ENCODE data around the gene CDCP2.
"Not testable (repeated sequence)": the region's sequence is repeated elsewhere in the genome, so short reads cannot be mapped to it uniquely, and the experiment has no call there.

The CDCP2 gene

DNA sequence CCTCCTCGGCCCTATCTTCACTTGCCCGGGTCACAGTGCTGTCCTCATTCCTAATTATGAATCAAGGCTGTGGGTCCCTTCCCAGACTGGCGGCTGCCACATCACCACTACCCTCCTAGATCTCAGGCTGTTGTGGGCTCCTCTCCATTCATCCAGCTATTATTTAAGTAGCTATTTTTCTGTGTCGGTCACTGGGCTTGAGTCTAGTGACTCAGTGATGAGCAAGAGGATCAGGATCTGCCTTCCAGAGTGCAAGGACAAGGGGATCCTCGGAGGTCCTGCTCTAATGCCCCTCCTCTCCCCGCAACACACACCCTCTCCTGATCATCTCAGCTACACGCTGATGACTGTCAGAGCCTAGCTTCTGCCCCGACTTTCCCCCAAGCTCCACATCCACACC, 34.1 kb downstream of the CDCP2 start:
- Mint-ChIP-seq H3K27ac (no peak overlapping the region), H3K9me3 (no peaks in the 10 kb centered on the region), H3K36me3 (no peaks in the 10 kb centered on the region), H3K4me3 (no peak overlapping the region), H3K4me1 (peaks cover 9% of the 10 kb centered on the region)
- ATAC-seq, result no peak
- no peak for DNase-seq (ENCODE audit: low spot score in 2 of 2)

DNA sequence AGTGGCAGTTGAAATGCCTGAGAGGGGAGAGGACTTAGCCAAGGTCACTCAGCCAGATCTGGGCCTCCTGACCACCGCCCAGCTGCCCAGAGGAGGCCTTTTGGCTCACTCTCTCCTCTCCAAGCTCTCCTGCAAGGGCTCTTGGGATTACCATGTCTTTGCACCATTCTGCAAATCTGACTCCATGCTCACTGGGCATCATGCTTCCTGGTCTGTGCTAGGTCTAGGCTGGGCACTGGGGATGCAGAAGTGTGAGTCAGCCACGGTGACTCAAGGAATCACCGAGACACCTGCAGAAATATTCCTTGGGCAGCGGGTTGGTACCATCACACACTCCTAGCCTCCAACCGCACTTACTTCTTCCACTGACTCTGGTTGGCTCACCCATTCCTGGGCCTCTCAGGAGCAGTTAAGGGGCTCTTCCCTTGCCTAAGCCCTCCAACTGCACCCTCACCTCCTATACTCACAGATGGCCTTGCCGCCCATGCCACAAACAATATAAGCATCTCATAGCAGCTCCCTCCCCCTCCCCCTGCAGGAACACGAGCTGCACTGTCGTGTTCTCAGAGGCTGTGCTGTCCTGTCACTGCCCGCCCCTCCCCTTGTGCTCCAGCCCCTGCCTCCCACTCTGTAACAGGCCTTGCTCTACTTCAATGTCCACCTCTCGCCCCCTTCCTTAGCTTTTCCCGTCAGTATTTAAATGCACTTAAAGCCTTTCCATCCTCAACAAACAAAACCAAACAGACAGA, 34.8 kb downstream of the CDCP2 start:
- ATAC-seq (no peak), DNase-seq (ENCODE audit: low spot score in 2 of 2) (no peak)
- Mint-ChIP-seq H3K36me3 (no peaks in the 10 kb centered on the region), H3K4me1 (peaks cover 9% of the 10 kb centered on the region), H3K27ac (no peak overlapping the region), H3K9me3 (no peaks in the 10 kb centered on the region), H3K4me3 (no peak overlapping the region)

DNA sequence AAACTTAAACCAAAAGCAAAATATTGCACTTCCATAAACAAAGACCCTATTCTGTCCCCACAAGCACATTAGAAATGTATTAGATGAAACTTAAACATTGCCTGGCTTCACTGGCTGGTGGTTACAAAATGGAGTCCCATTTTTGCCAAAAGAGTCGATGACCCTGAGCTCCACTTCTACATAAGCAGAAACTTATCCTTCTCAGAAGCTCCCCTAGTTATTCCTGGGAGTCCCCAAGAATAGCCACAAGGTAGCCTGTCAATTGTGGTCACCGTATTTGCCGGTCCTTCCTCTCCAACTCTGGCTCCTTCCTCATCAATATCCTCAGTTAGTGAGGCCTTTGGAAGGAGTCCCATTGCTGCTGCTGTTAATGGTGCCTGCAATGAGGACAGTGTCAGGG, 37.3 kb downstream of the CDCP2 start:
- Mint-ChIP-seq H3K4me1 (no peaks in the 10 kb centered on the region), H3K36me3 (no peaks in the 10 kb centered on the region), H3K4me3 (no peak overlapping the region), H3K9me3 (no peaks in the 10 kb centered on the region), H3K27ac (no peak overlapping the region)
- no peak for ATAC-seq
- DNase-seq (ENCODE audit: low spot score in 2 of 2), result no peak

DNA sequence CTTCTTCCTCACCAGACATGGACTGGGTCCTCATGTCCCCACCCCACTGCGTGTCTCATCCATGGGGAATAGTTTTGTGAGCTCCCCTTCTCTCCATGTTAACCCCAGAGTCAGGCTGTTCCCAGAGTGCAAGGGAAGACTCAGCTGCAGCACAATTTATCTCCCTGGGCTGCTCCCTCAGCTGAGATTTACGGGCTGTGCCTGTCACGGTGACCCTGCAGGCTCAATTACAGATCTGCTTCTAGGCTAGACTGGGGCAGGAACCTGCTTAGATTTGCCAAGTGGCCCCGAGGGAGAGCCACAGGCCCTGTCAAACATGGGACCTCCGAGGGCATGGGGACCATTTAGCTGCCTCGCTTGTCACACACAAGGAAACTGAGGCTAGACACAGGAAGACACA, 37.8 kb downstream of the CDCP2 start:
- no peaks in the 10 kb centered on the region for H3K4me1 Mint-ChIP-seq
- H3K27ac Mint-ChIP-seq, result no peak overlapping the region
- H3K4me3 Mint-ChIP-seq, result no peak overlapping the region
- DNase-seq (ENCODE audit: low spot score in 2 of 2) (no peak), ATAC-seq (no peak)
- H3K9me3 Mint-ChIP-seq, result no peaks in the 10 kb centered on the region
- H3K36me3 Mint-ChIP-seq, result no peaks in the 10 kb centered on the region

DNA sequence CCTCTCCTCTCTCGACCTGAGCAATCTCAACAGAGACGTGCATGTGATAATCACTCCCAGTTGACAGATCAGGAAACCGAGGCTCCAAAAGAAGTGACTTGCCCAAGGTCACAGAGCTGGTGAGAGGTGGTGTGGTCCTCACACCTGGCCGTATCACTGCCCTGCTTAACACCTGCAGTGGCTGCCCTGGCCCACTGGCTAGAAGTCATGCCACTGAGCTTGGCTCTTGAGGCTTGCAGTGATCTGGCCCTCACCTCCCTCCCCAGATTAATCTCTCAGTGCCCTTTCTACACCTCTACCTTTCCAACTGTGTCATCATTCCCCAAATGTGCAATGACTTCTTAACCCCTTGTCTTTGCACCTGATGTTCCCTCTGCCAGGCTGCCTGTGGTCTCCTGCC, 38.8 kb downstream of the CDCP2 start:
- DNase-seq (ENCODE audit: low spot score in 2 of 2), result no peak
- Mint-ChIP-seq H3K4me1 (no peaks in the 10 kb centered on the region), H3K9me3 (no peaks in the 10 kb centered on the region), H3K4me3 (no peak overlapping the region), H3K36me3 (no peaks in the 10 kb centered on the region), H3K27ac (no peak overlapping the region)
- ATAC-seq, result no peak

DNA sequence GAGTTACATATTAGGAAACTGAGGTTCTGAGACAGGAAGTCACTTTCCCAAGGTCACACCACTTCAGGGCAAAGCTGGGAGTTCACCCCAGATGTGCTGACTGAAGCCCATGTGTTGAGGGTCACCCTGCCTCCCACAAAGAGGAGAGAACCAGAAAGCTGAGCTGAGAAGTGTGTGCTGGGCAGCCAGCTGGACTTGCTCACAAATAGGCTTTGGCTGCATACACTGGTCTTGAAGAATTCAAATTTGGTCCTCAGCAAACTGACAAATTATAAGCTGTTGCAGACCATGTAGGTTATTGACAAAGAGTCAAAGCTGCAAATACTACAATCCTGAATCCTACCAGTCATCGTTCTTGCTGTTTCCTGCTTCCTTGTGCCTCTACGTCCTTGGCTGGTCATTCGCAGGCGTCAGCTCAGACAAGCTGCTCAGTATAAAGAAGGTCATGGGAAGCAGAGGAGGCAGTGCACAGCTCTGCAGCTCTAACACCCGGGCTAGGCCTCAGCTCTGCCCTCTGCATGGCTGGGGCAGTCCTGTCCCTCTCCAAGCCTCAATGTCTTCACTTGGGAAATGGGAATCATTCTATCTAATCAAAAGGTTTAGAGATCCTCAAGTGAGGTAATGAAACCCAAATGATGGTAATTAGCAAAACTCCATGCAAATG, 40.0 kb downstream of the CDCP2 start:
- no peaks in the 10 kb centered on the region for H3K4me1 Mint-ChIP-seq
- no peaks in the 10 kb centered on the region for H3K9me3 Mint-ChIP-seq
- H3K36me3 Mint-ChIP-seq, result peaks cover 5% of the 10 kb centered on the region
- no peak overlapping the region for H3K27ac Mint-ChIP-seq
- DNase-seq (ENCODE audit: low spot score in 2 of 2) (no peak), ATAC-seq (no peak)
- H3K4me3 Mint-ChIP-seq, result no peak overlapping the region

DNA sequence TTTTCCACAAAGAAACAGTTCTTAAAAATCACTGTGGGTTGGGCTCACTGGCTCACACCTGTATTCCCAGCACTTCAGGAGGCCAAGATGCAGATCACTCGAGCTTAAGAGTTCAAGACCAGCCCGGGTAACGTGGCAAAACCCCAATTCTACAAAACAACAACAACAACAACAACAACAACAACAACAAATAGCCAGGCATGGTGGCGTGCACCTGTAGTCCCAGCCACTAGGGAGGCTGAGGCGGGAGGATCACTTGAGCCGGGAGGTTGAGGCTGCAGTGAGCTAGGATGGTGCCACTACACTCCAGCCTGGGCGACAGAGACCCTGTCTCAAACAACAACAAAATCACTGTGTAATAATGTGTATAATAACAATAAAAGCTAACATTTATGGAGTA, 40.8 kb downstream of the CDCP2 start:
- Mint-ChIP-seq H3K27ac (no peak overlapping the region), H3K4me3 (no peak overlapping the region), H3K36me3 (peaks cover 5% of the 10 kb centered on the region), H3K9me3 (no peaks in the 10 kb centered on the region), H3K4me1 (no peaks in the 10 kb centered on the region)
- DNase-seq (ENCODE audit: low spot score in 2 of 2), result no peak
- no peak for ATAC-seq

DNA sequence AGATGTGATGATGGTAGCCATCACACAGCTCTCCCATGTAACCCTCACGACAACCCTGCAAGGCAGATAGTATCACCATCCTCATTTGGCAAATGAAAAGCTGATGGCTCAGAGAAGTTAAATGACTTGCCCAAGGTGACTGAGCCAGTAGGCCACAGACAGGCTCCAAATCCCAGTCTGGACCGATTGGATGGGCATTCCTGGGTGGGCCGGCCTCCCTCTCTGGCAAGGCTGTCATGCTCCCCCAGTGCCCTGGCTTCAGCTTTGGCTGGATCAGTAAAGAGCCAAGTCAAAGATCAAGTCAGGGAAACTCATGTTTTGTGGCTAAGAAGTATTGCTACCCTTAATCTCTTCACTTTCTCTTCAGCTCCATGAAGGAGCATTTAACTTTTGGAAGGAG, 41.2 kb downstream of the CDCP2 start:
- H3K4me1 Mint-ChIP-seq, result no peaks in the 10 kb centered on the region
- DNase-seq (ENCODE audit: low spot score in 2 of 2) (no peak), ATAC-seq (no peak)
- H3K4me3 Mint-ChIP-seq, result no peak overlapping the region
- no peak overlapping the region for H3K27ac Mint-ChIP-seq
- peaks cover 5% of the 10 kb centered on the region for H3K36me3 Mint-ChIP-seq
- H3K9me3 Mint-ChIP-seq, result no peaks in the 10 kb centered on the region

DNA sequence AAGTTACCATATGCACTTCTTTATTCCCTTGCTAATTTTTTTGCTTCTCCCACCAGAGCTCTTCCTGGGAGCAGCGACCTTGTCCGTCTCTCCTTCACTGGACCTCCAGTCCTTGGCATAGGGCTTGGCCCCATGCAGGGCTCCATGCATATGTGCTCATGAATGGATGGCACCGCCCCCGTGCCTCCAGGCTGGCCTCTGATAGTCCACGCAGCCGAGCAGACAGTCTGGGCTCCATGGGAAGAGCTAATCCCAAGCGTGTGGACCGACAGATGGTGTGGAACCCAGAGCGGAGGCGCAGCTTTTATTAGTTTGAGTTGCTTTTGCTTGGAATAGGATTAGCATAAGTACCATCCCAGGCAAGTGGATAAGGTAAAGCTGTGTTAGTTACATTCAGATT, 41.8 kb downstream of the CDCP2 start:
- Mint-ChIP-seq H3K36me3 (peaks cover 5% of the 10 kb centered on the region), H3K27ac (no peak overlapping the region), H3K9me3 (no peaks in the 10 kb centered on the region), H3K4me3 (no peak overlapping the region), H3K4me1 (no peaks in the 10 kb centered on the region)
- ATAC-seq (no peak), DNase-seq (ENCODE audit: low spot score in 2 of 2) (no peak)

DNA sequence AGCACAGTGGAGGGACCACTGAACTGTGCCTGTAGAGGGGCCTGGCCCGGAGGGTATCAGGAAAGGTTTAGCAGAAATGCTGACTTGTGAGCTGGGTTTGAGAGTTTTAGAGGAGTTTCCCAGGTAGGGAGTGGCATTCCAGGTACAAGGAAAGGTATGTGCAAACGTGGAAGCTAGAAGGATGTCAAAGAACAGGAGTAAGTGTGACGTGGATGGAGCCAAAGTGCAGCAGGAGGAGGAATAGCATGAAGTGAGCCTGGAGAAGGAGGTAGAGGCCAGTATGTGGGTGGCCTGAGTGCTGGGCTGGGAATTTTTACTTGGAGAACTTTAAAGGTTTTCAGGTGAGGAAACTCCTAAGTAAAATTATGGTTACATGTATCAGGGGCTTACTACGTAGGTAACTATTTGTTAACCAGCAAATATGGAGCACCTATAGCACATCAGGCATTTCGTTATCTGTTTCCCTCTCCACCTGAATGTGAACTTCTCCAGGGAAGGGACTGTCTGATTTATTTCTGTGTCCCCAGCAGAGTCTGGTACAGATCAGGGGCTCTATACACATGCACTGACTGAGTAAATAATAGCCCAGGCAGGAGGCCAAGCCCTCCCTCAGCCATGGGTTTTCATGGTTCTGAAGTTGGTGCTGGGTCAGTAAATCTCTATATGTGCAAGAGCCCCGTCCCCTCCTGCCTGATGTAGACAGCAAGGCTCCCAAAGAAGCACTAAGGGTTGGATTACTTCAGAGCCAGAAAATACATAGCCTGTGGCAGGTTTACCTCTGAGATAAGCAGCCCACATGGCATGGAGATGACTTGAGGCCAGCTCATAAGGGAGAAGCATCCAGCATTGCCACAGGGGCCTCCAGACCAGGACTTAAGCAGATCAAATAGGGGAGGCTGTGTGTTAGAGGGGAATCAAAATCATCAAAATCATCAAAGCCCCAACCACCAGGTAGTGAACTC, 43.4 kb downstream of the CDCP2 start:
- no peaks in the 10 kb centered on the region for H3K9me3 Mint-ChIP-seq

DNA sequence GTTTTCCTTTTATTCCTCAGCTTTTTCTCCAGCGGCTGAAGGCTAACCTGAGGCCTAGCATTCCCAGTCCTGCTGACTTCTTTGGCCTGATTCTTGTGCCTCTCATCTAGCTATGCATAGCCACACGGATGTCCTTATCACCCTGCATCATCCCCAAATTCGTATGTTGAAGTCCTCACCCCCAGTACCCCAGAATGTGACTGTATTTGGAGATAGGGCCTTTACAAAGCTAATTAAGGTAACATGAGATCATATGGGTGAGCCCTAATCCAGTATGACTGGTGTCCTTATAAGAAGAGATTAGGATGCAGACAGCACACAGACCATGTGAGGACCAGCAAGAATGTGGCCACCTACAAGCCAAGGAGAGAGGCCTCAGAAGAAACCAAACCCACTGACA, 44.6 kb downstream of the CDCP2 start:
- ATAC-seq, result no peak
- DNase-seq (ENCODE audit: low spot score in 2 of 2), result no peak
- Mint-ChIP-seq H3K9me3 (no peaks in the 10 kb centered on the region), H3K27ac (no peak overlapping the region), H3K36me3 (peaks cover 5% of the 10 kb centered on the region), H3K4me3 (no peak overlapping the region), H3K4me1 (no peaks in the 10 kb centered on the region)

More for the DNA sequence above, 43.4 kb downstream of the CDCP2 start:
- ATAC-seq (peak; percentile 13), DNase-seq (ENCODE audit: low spot score in 2 of 2) (no peak)
- Mint-ChIP-seq H3K4me3 (no peak overlapping the region), H3K27ac (no peak overlapping the region), H3K36me3 (peaks cover 5% of the 10 kb centered on the region), H3K4me1 (no peaks in the 10 kb centered on the region)

DNA sequence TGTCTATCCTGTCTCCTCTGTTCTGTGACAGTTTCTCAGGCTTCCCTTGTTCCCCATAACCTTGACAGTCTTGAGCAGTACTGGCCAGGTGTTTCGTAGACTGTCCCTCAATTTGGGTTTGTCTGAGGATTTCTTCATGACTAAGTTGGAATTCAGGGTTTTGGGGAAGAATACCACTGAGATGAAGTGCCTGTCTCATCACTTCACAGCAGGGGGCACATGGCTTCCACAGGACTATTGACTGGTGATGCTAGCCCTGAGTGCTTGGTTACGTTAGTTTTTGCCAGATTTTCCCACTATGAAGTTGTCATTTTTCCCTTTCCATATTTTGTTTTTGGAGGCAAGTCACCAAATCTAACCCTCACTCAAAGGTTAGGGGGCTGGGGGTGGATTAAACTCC, 45.7 kb downstream of the CDCP2 start:
- no peak overlapping the region for H3K4me3 Mint-ChIP-seq

DNA sequence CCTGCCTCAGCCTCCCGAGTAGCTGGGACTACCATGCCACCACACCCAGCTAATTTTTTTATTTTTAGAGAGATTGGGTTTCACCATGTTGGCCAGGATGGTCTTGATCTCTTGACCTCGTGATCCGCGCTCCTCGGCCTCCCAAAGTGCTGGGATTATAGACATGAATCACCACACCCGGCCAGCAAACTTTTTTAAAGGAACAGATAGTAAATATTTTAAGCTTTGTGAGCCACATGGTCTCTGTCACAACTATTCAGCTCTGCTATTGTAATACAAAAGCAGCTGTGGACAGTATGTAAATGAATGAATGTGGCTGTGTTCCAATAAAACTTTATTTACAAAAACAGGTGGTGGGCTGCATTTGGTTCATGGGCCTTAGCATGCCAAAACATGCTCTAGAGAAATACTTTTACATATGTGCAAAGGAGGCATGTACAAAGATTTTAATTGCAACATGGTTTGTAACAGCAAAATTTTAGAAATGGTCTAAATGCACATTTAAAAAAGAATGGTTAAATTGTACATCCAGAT, 47.0 kb downstream of the CDCP2 start:
- DNase-seq (ENCODE audit: low spot score in 2 of 2) (no peak), ATAC-seq (no peak)
- Mint-ChIP-seq H3K4me1 (no peaks in the 10 kb centered on the region), H3K27ac (no peak overlapping the region), H3K4me3 (no peak overlapping the region), H3K36me3 (peaks cover 5% of the 10 kb centered on the region), H3K9me3 (no peaks in the 10 kb centered on the region)

More for the DNA sequence above, 45.7 kb downstream of the CDCP2 start:
- ATAC-seq (no peak), DNase-seq (ENCODE audit: low spot score in 2 of 2) (no peak)
- Mint-ChIP-seq H3K27ac (no peak overlapping the region), H3K36me3 (peaks cover 5% of the 10 kb centered on the region), H3K4me1 (no peaks in the 10 kb centered on the region), H3K9me3 (no peaks in the 10 kb centered on the region)

DNA sequence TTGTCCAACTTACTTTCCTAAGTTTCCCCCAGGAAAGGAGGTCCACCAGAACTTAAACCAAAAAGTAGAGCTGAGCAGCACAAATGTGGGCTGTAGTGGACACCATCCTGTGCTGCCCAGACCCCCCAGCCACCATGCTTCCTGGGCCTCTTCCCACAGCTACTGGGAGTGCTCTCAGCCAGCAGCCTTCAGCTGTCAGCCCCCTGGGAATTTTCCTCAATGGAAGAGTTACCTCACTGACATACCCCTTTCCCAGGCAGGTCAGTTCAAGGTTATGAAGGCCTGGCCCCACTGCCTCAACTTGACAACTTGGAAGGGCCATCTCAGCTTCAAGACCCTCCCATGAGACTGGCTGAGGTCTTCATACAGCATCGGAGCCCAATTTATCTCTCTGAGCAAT, 47.7 kb downstream of the CDCP2 start:
- ATAC-seq (no peak), DNase-seq (ENCODE audit: low spot score in 2 of 2) (no peak)
- Mint-ChIP-seq H3K27ac (no peak overlapping the region), H3K4me3 (no peak overlapping the region), H3K4me1 (no peaks in the 10 kb centered on the region), H3K36me3 (peaks cover 5% of the 10 kb centered on the region), H3K9me3 (no peaks in the 10 kb centered on the region)

DNA sequence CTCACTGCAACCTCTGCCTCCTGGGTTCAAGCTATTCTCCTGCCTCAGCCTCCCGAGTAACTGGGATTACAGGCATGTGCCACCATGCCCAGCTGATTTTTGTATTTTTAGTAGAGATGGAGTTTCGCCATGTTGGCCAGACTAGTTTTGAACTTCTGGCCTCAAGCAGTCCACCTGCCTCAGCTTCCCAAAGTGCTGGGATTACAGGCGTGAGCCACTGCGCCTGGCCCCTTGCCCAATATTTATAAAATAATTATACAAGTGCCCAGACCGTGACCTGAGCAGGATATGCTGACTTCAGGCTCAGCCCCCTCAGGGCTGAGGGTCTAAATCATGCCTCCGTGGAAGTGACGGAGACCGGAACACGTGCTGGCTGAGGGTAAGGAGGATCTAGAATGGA, 48.2 kb downstream of the CDCP2 start:
- H3K27ac Mint-ChIP-seq; H3K4me1 Mint-ChIP-seq; ATAC-seq; H3K36me3 Mint-ChIP-seq; H3K9me3 Mint-ChIP-seq; H3K4me3 Mint-ChIP-seq; DNase-seq (ENCODE audit: low spot score in 2 of 2): not testable (repeated sequence)
